Keratinocyte (primary cell): ENCODE results near the gene TNFSF15. TPM values are rescaled to one million over a fixed set of nuclear protein-coding genes. Genes with fewer than 3 reads are reported as not detected.

ENCODE experiments used
- DNase-seq: peaks from one replicate; pipeline ENCODE4 v3.0.0-alpha.2; 2011; ENCODE audit warnings: low read depth, missing footprints, low spot score
- FAIRE-seq: peaks from 2 replicates; lab custom pipeline; 2011; peaks lifted over from hg19 to GRCh38; lab: Jason Lieb, UNC
- H2AFZ ChIP-seq: 2 replicates; pipeline ENCODE4 v1.6.0; 2012; ENCODE audit warnings: low read length, control low read depth, inconsistent platforms; ENCODE audit not compliant: control insufficient read depth
- H3K27ac ChIP-seq: 2 replicates; pipeline ENCODE4 v1.5.1; 2011; ENCODE audit warnings: low read length; ENCODE audit not compliant: control insufficient read depth, insufficient read depth
- H3K27me3 ChIP-seq: 3 replicates; pipeline ENCODE4 v1.6.0; 2011; ENCODE audit warnings: low read length; ENCODE audit not compliant: control insufficient read depth, insufficient read depth; ENCODE audit errors: extremely low read depth
- H3K36me3 ChIP-seq, 2 experiments: 2 replicates in 1 of 2; 3 replicates in 1 of 2; pipeline ENCODE4 v1.5.1; 2011; ENCODE audit warnings: low read length in 2 of 2, mild to moderate bottlenecking in 1 of 2; ENCODE audit not compliant: control insufficient read depth in 2 of 2, insufficient read depth in 2 of 2; ENCODE audit errors: extremely low read depth in 1 of 2
- H3K4me1 ChIP-seq: 3 replicates; pipeline ENCODE4 v1.5.1; 2011; ENCODE audit warnings: low read length; ENCODE audit not compliant: control insufficient read depth, insufficient read depth; ENCODE audit errors: extremely low read depth
- H3K4me2 ChIP-seq: 3 replicates; pipeline ENCODE4 v1.6.0; 2011; ENCODE audit warnings: low read depth, low read length; ENCODE audit not compliant: control insufficient read depth, insufficient read depth; ENCODE audit errors: extremely low read depth
- H3K4me3 ChIP-seq, 3 experiments: fragments of 200-600 bp in 1 of 3; sonication (generic) in 1 of 3; 2 replicates in 2 of 3; 3 replicates in 1 of 3; pipeline ENCODE4 v1.5.1; 2011 to 2016; ENCODE audit warnings: low read length in 3 of 3, mild to moderate bottlenecking in 3 of 3, control low read depth in 2 of 3, inconsistent platforms in 1 of 3, low read depth in 1 of 3, mixed read lengths in 1 of 3, mixed run types in 1 of 3, moderate library complexity in 1 of 3; ENCODE audit not compliant: control insufficient read depth in 2 of 3, insufficient read depth in 2 of 3; ENCODE audit errors: extremely low read depth in 1 of 3
- H3K79me2 ChIP-seq: 2 replicates; pipeline ENCODE4 v1.6.0; 2012; ENCODE audit warnings: low read length; ENCODE audit not compliant: control insufficient read depth, insufficient read depth
- H3K9ac ChIP-seq: 3 replicates; pipeline ENCODE4 v1.6.0; 2011; ENCODE audit warnings: low read length; ENCODE audit not compliant: control insufficient read depth, insufficient read depth; ENCODE audit errors: extremely low read depth
- H3K9me1 ChIP-seq: 3 replicates; pipeline ENCODE4 v1.6.0; 2011; ENCODE audit warnings: low read length; ENCODE audit not compliant: control insufficient read depth, insufficient read depth; ENCODE audit errors: extremely low read depth
- H3K9me3 ChIP-seq: 2 replicates; pipeline ENCODE4 v1.5.1; 2012; ENCODE audit warnings: low read depth, low read length; ENCODE audit not compliant: control insufficient read depth
- H4K20me1 ChIP-seq: 3 replicates; pipeline ENCODE4 v1.6.0; 2011; ENCODE audit warnings: low read length; ENCODE audit not compliant: control insufficient read depth, insufficient read depth; ENCODE audit errors: extremely low read depth
- CTCF ChIP-seq, 3 experiments: IDR thresholded peaks in 1 of 3; conservative IDR thresholded peaks in 1 of 3; optimal IDR thresholded peaks in 1 of 3; 2 replicates in 2 of 3; 3 replicates in 1 of 3; pipeline versions ENCODE3 to v1.5.1; 2011; ENCODE audit warnings: low read length in 3 of 3, mild to moderate bottlenecking in 3 of 3, moderate library complexity in 2 of 3, control low read depth in 1 of 3, inconsistent platforms in 1 of 3; ENCODE audit not compliant: insufficient read depth in 2 of 3; ENCODE audit errors: extremely low read depth in 1 of 3
- EZH2 ChIP-seq: IDR thresholded peaks from one replicate; pipeline ENCODE4 v1.6.1; 2012; ENCODE audit warnings: inconsistent platforms, mild to moderate bottlenecking, low read length, moderate library complexity
- dilution Hi-C: fragments of 300-500 bp; cut with MboI; formaldehyde crosslinking; loops from one replicate; pipeline ENCODE4 v1.7.0; 2020; ENCODE audit warnings: low sequenced_read_pairs; ENCODE audit not compliant: extremely low pct_ligation_motif_present
- polyA plus RNA-seq, 5 experiments: library from polyadenylated mRNA; depleted of rRNA in 3 of 5; stranded (reverse) in 3 of 5; stranded (forward) in 1 of 5; unstranded in 1 of 5; fragments of >200 nt; gene quantifications; 1 replicate in 1 of 5; 2 replicates in 3 of 5; 3 replicates in 1 of 5; pipeline versions ENCODE4 v1.2.1 to v1.2.3, GENCODE V29; 2011 to 2012; ENCODE audit warnings: missing spikeins in 2 of 5, low read depth in 1 of 5, low replicate concordance in 1 of 5

Gene TNFSF15
- polyA plus RNA-seq, 1 donor (not counting 4 experiments of a cell fraction or from before 2014, with no cell fraction given) = 1.1 TPM

GRCh38 chr9:114824110-114824509 lies 18.3 kb upstream of the TNFSF15 start:
- Histone ChIP-seq H2AFZ (no peak overlapping the region), H3K27me3 (no peaks in the 10 kb centered on the region)
- no peak for DNase-seq

GRCh38 chr9:114823441-114823840 lies 17.6 kb upstream of the TNFSF15 start:
- H3K9ac ChIP-seq = no peak overlapping the region
- DNase-seq (no peak), FAIRE-seq (no peak)
- no peak overlapping the region for H2AFZ ChIP-seq
- H3K9me1 ChIP-seq = no peaks in the 10 kb centered on the region
- no peaks in the 10 kb centered on the region for H3K36me3 ChIP-seq
- no peaks in the 10 kb centered on the region for H3K4me1 ChIP-seq
- H4K20me1 ChIP-seq = no peaks in the 10 kb centered on the region
- no peaks in the 10 kb centered on the region for H3K79me2 ChIP-seq
- H3K4me2 ChIP-seq = no peak overlapping the region
- H3K9me3 ChIP-seq = no peaks in the 10 kb centered on the region
- H3K4me3 ChIP-seq = no peak overlapping the region
- TF ChIP-seq CTCF (optimal IDR thresholded peaks at IDR 0.05 in 1 of 3, IDR thresholded peaks at IDR 0.05 in 1 of 3, conservative IDR thresholded peaks at IDR 0.05 in 1 of 3; ENCODE audit: extremely low read depth in 1 of 3, insufficient read depth in 2 of 3, low read length in 3 of 3) (no peak), EZH2 (no peak)
- dilution Hi-C loops = no loop called here
- H3K27ac ChIP-seq = no peak overlapping the region
- H3K27me3 ChIP-seq = no peaks in the 10 kb centered on the region

More at GRCh38 chr9:114824110-114824509, 18.3 kb upstream of the TNFSF15 start:
- dilution Hi-C loops = no loop called here
- H3K36me3 ChIP-seq = no peaks in the 10 kb centered on the region
- no peak overlapping the region for H3K4me3 ChIP-seq
- H3K4me1 ChIP-seq = no peaks in the 10 kb centered on the region
- no peaks in the 10 kb centered on the region for H3K79me2 ChIP-seq
- no peak for FAIRE-seq
- no peak overlapping the region for H3K27ac ChIP-seq
- H3K9ac ChIP-seq = no peak overlapping the region
- H3K4me2 ChIP-seq = no peak overlapping the region
- H3K9me1 ChIP-seq = no peaks in the 10 kb centered on the region
- no peaks in the 10 kb centered on the region for H4K20me1 ChIP-seq
- TF ChIP-seq EZH2 = no peak
- no peak for TF ChIP-seq CTCF (optimal IDR thresholded peaks at IDR 0.05 in 1 of 3, IDR thresholded peaks at IDR 0.05 in 1 of 3, conservative IDR thresholded peaks at IDR 0.05 in 1 of 3; ENCODE audit: extremely low read depth in 1 of 3, insufficient read depth in 2 of 3, low read length in 3 of 3)
- H3K9me3 ChIP-seq = no peaks in the 10 kb centered on the region
